B cell (primary cell): Measurements from ENCODE around the gene ZC3H18. TPM values are rescaled to one million over a fixed set of nuclear protein-coding genes. Genes with fewer than 3 reads are reported as not detected.

Source experiments
- ATAC-seq: fragments of 200-7000 bp; cut with Tn5 transposase; one replicate; pipeline ENCODE4 v1.10.0; 2021; ENCODE audit warnings: low read depth, mild to moderate bottlenecking, moderate number of reproducible peaks, moderate library complexity
- CTCF ChIA-PET: fragments of 350-600 bp; sonication (Branson Sonifier 250); formaldehyde crosslinking; loops from one replicate; lab custom pipeline; 2021; ENCODE audit warnings: antibody characterized with exemption, inconsistent platforms; lab: Charles Lee
- POLR2A ChIA-PET: fragments of 350-600 bp; sonication (Branson Sonifier 250); formaldehyde crosslinking; loops from one replicate; lab custom pipeline; 2021; ENCODE audit warnings: antibody characterized with exemption; lab: Charles Lee
- DNase-seq: peaks from one replicate; pipeline ENCODE4 v3.0.0; 2013
- H2AFZ ChIP-seq: 2 replicates; pipeline ENCODE4 v1.6.1; 2012; ENCODE audit warnings: mild to moderate bottlenecking, low read depth, low read length; ENCODE audit not compliant: insufficient read depth, poor library complexity, severe bottlenecking
- H3K27ac ChIP-seq, 2 donors: 1 replicate in 1 of 2; 2 replicates in 1 of 2; pipeline ENCODE4 v1.5.1; 2012 to 2013; ENCODE audit warnings: low read length in 2 of 2, mild to moderate bottlenecking in 2 of 2, moderate library complexity in 1 of 2
- H3K27me3 ChIP-seq, 4 experiments: fragments of 200-600 bp in 1 of 4; sonication (generic) in 1 of 4; replicated peaks in 1 of 4; 1 replicate in 2 of 4; 2 replicates in 2 of 4; pipeline versions ENCODE4 v1.6.1 to v1.7.0; 2013 to 2016; ENCODE audit warnings: low read length in 3 of 4, mild to moderate bottlenecking in 2 of 4, mixed read lengths in 1 of 4, moderate library complexity in 1 of 4; ENCODE audit not compliant: insufficient read depth in 4 of 4, control insufficient read depth in 3 of 4; ENCODE audit errors: control extremely low read depth in 1 of 4
- H3K36me3 ChIP-seq, 2 experiments: replicated peaks in 1 of 2; 1 replicate in 1 of 2; 2 replicates in 1 of 2; pipeline versions ENCODE4 v1.6.1 to v1.7.1; 2013; ENCODE audit warnings: low read length in 1 of 2; ENCODE audit not compliant: insufficient read depth in 2 of 2, control insufficient read depth in 1 of 2; ENCODE audit errors: control extremely low read depth in 1 of 2, extremely low read depth in 1 of 2
- H3K4me1 ChIP-seq, 2 donors: fragments of 200-600 bp in 1 of 2; sonication (generic) in 1 of 2; 1 replicate in 1 of 2; 2 replicates in 1 of 2; pipeline versions ENCODE4 v1.5.1 to v1.6.1; 2013 to 2017; ENCODE audit warnings: low read length in 2 of 2; ENCODE audit not compliant: control insufficient read depth in 2 of 2, insufficient read depth in 2 of 2
- H3K4me2 ChIP-seq: replicated peaks from 2 replicates; pipeline ENCODE3; 2012; ENCODE audit warnings: mild to moderate bottlenecking, low read depth, low read length; ENCODE audit not compliant: poor library complexity, severe bottlenecking
- H3K4me3 ChIP-seq, 5 experiments: fragments of 200-600 bp in 1 of 5; sonication (generic) in 1 of 5; 1 replicate in 3 of 5; 2 replicates in 2 of 5; pipeline versions ENCODE4 v1.5.1 to v1.7.0; 2011 to 2016; ENCODE audit warnings: low read length in 4 of 5, mild to moderate bottlenecking in 4 of 5, low read depth in 2 of 5, control low read depth in 1 of 5, moderate library complexity in 1 of 5; ENCODE audit not compliant: insufficient read depth in 1 of 5; ENCODE audit errors: control extremely low read depth in 1 of 5, extremely low read depth in 1 of 5
- H3K79me2 ChIP-seq: fragments of 200-600 bp; sonication (generic); one replicate; pipeline ENCODE4 v1.6.0; 2016; ENCODE audit warnings: low read length; ENCODE audit not compliant: control insufficient read depth, insufficient read depth
- H3K9ac ChIP-seq: fragments of 200-600 bp; sonication (generic); 2 replicates; pipeline ENCODE4 v1.6.1; 2017; ENCODE audit warnings: mild to moderate bottlenecking, low read length, moderate library complexity
- H3K9me3 ChIP-seq, 3 donors: one replicate each; pipeline versions ENCODE4 v1.6.1 to v1.7.1; 2013; ENCODE audit warnings: low read length in 2 of 3; ENCODE audit not compliant: control insufficient read depth in 2 of 3, insufficient read depth in 1 of 3; ENCODE audit errors: control extremely low read depth in 1 of 3
- H4K20me1 ChIP-seq: 2 replicates; pipeline ENCODE4 v1.6.0; 2012; ENCODE audit warnings: mild to moderate bottlenecking, low read length; ENCODE audit not compliant: insufficient read depth, control insufficient read depth, poor library complexity, severe bottlenecking
- H3K27ac Mint-ChIP-seq: one replicate; pipeline ENCODE4 v1.8.0; 2021; ENCODE audit warnings: mixed read lengths
- H3K27me3 Mint-ChIP-seq: one replicate; pipeline ENCODE4 v1.8.0; 2021; ENCODE audit warnings: mixed read lengths
- H3K4me1 Mint-ChIP-seq: one replicate; pipeline ENCODE4 v1.8.0; 2021; ENCODE audit warnings: mixed read lengths
- H3K4me3 Mint-ChIP-seq: one replicate; pipeline ENCODE4 v1.8.0; 2021; ENCODE audit warnings: mixed read lengths
- H3K9me3 Mint-ChIP-seq: one replicate; pipeline ENCODE4 v1.8.0; 2022; ENCODE audit warnings: mixed read lengths; ENCODE audit not compliant: insufficient read depth
- CTCF ChIP-seq: fragments of 200-600 bp; IDR thresholded peaks from one replicate; pipeline ENCODE4 v1.8.0; 2022; ENCODE audit warnings: antibody characterized with exemption, mild to moderate bottlenecking
- EZH2 ChIP-seq: IDR thresholded peaks from 2 replicates; pipeline ENCODE4 v1.6.1; 2012; ENCODE audit warnings: borderline replicate concordance, low read depth, mild to moderate bottlenecking, moderate library complexity, low read length; ENCODE audit not compliant: insufficient read depth, poor library complexity, severe bottlenecking
- WGBS: methylation state at CpG from one replicate; pipeline ENCODE4 v1.1.5; 2013; ENCODE audit warnings: missing lambda C conversion rate; ENCODE audit not compliant: insufficient coverage; 5-methylcytosine and 5-hydroxymethylcytosine counted together
- intact Hi-C: fragments of 100-400 bp; cut with micrococcal nuclease; formaldehyde crosslinking; loops from one replicate; pipeline ENCODE4 v1.10.0; 2022
- polyA plus RNA-seq: library from polyadenylated mRNA; depleted of rRNA; stranded (reverse); fragments of >200 nt; gene quantifications from 2 replicates; pipeline ENCODE4 v1.2.3, GENCODE V29; 2012
- total RNA-seq, 2 donors: library from RNA; stranded (reverse); fragments of 120-200 nt in 1 of 2; gene quantifications; 1 replicate in 1 of 2; 2 replicates in 1 of 2; pipeline versions ENCODE4 v1.2.3 to v1.2.4, GENCODE V29; 2013 to 2022

ZC3H18 gene
- total and polyA plus RNA-seq, 2 donors (not counting 1 experiment from before 2014, with no cell fraction given), result 40.4 to 74.2 TPM

GRCh38 chr16:88593910-88594309 lies 23.7 kb downstream of the ZC3H18 start:
- H3K9me3 Mint-ChIP-seq, result no peaks in the 10 kb centered on the region

GRCh38 chr16:88595101-88595500 lies 24.9 kb downstream of the ZC3H18 start:
- ChIA-PET POLR2A (interaction anchor here (0.7 kb wide), 1 partner anchor 269 kb away, joined by 3 read pairs; no protein-coding TSS in a partner anchor), CTCF (interaction anchor here (0.6 kb wide), 1 partner anchor 142 kb away, joined by 3 read pairs; no protein-coding TSS in a partner anchor)
- no peak overlapping the region for H3K4me3 Mint-ChIP-seq
- peaks cover 4 to 37% of the 10 kb centered on the region in 2 experiments for H3K36me3 ChIP-seq
- H3K27me3 Mint-ChIP-seq, result no peaks in the 10 kb centered on the region
- peaks cover 13% of the 10 kb centered on the region for H3K4me1 Mint-ChIP-seq
- H3K27ac Mint-ChIP-seq, result no peak overlapping the region
- DNase-seq, result no peak
- H3K27me3 ChIP-seq, result no peaks in the 10 kb centered on the region
- no peak overlapping the region for H2AFZ ChIP-seq
- H3K9me3 ChIP-seq, result no peaks in the 10 kb centered on the region
- H3K4me2 ChIP-seq, result no peak overlapping the region
- WGBS, result 100% methylated on average over 2 of the region's 6 CpGs
- peaks cover 87% of the 10 kb centered on the region for H3K79me2 ChIP-seq
- no peak for TF ChIP-seq EZH2
- TF ChIP-seq CTCF, result no peak
- H3K4me3 ChIP-seq, result no peak overlapping the region
- ATAC-seq, result no peak
- no peak overlapping the region for H3K27ac ChIP-seq
- H3K4me1 ChIP-seq, result peaks cover 2 to 9% of the 10 kb centered on the region in 2 donors
- no peak overlapping the region for H3K9ac ChIP-seq
- peaks cover 64% of the 10 kb centered on the region for H4K20me1 ChIP-seq
- intact Hi-C loops, result no loop called here
- no peaks in the 10 kb centered on the region for H3K9me3 Mint-ChIP-seq

More at GRCh38 chr16:88593910-88594309, 23.7 kb downstream of the ZC3H18 start:
- POLR2A ChIA-PET, result no interaction called here
- H3K27ac ChIP-seq, result no peak overlapping the region
- TF ChIP-seq EZH2 (no peak), CTCF (no peak)
- no peaks in the 10 kb centered on the region for H3K9me3 ChIP-seq
- no peak for DNase-seq
- H3K27me3 ChIP-seq, result no peaks in the 10 kb centered on the region
- no peak overlapping the region for H3K4me3 ChIP-seq
- peaks cover 13% of the 10 kb centered on the region for H3K4me1 Mint-ChIP-seq
- 100% methylated on average over 2 of the region's 6 CpGs for WGBS
- H3K4me2 ChIP-seq, result no peak overlapping the region
- H3K9ac ChIP-seq, result no peak overlapping the region
- H3K27me3 Mint-ChIP-seq, result no peaks in the 10 kb centered on the region
- H3K79me2 ChIP-seq, result peaks cover 78% of the 10 kb centered on the region
- H2AFZ ChIP-seq, result no peak overlapping the region
- intact Hi-C loops, result no loop called here
- H4K20me1 ChIP-seq, result peaks cover 64% of the 10 kb centered on the region
- no peak overlapping the region for H3K4me3 Mint-ChIP-seq
- H3K36me3 ChIP-seq, result peaks cover 11 to 36% of the 10 kb centered on the region in 2 experiments
- peaks cover 2 to 9% of the 10 kb centered on the region in 2 donors for H3K4me1 ChIP-seq
- ATAC-seq, result no peak
- no peak overlapping the region for H3K27ac Mint-ChIP-seq
- CTCF ChIA-PET, result no interaction called here
